Measurements from ENCODE around the gene NDST1.

GRCh38 chr5:150506571-150507473 is 1.1 kb upstream of the NDST1 start:
- TF ChIP-seq MYB (IDR thresholded peaks at IDR 0.05; ENCODE audit: borderline replicate concordance, low read depth, low read length) (no peak), MYC (IDR thresholded peaks at IDR 0.05; ENCODE audit: insufficient read depth, insufficient read length, insufficient replicate concordance, low read length, severe bottlenecking) (no peak)

Measured in GM12878 (cell line).